Right ventricle myocardium superior (tissue), 1 donor: ENCODE results near the gene OSGIN1. TPM values are rescaled to one million over a fixed set of nuclear protein-coding genes. Genes with fewer than 3 reads are reported as not detected.
A peak's percentile ranks its signal among the peaks of the same experiment; 100 is the strongest.
"Not testable (repeated sequence)": the region's sequence is repeated elsewhere in the genome, so short reads cannot be mapped to it uniquely, and the experiment has no call there.

Experiments used
- ATAC-seq: fragments of 200-7000 bp; cut with Tn5 transposase; one replicate; pipeline ENCODE4 v1.9.1; 2020; ENCODE audit warnings: mild to moderate bottlenecking; ENCODE audit not compliant: poor library complexity
- DNase-seq: peaks from one replicate; pipeline ENCODE4 v3.0.0-alpha.2; 2020
- intact Hi-C: fragments of 100-400 bp; cut with DNase I; formaldehyde crosslinking; loops from one replicate; pipeline ENCODE4 v1.11.2; 2022
- total RNA-seq: library from RNA; stranded (reverse); fragmentation: NEBNext Ultra II Directional; extraction: Animal tissue kit (Norgen Biotek cat#: 25700); gene quantifications from one replicate; pipeline ENCODE4 v1.2.1, GENCODE V29; 2021
- donor health status: DM: no; HTN: yes; CAD: no; lungs with severe emphysema.

Gene OSGIN1
- total RNA-seq, 1 donor from 2014 or later: 7.2 TPM

DNA sequence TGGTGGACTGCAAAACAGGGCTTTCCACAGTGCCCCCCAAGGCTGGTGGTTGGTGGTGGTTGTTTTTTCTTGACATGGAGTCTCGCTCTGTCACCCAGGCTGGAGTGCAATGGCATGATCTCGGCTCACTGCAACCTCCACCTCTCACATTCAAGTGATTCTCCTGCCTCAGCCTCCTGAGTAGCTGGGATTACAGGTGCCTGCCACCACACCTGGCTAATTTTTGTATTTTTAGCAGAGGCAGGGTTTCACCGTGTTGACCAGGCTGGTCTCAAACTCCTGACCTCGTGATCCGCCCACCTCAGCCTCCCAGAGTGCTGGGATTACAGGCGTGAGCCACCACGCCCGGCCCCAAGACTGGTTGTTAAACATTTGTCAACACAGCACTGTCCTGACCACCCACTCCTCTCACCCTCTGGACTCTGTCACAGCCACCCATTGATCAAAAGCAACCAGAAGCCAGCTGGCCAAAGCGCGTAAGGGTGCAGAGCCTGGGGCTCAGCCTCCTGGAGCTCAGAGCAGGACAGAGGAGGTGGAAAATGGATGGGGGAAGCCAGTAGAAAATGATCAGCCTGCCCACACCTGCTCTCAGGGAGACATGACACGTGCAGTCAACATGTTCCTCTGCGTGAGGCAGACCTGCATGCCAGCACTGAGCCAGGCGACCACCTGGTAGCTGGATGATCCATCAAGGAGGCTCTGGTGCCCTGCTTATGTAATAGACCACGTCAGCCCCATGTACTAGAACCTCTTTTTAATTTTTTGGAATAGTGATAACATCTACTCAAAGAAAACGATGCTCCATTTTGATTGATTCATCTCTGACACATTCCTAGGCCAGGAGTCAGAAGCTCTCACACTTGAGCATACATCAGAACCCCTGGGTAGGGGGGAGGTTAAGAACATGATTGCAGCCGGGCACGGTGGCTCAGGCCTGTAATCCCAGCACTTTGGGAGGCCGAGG is 14.8 kb upstream of the OSGIN1 start:
- no peak for DNase-seq
- intact Hi-C loops: no loop called here
- no peak for ATAC-seq

DNA sequence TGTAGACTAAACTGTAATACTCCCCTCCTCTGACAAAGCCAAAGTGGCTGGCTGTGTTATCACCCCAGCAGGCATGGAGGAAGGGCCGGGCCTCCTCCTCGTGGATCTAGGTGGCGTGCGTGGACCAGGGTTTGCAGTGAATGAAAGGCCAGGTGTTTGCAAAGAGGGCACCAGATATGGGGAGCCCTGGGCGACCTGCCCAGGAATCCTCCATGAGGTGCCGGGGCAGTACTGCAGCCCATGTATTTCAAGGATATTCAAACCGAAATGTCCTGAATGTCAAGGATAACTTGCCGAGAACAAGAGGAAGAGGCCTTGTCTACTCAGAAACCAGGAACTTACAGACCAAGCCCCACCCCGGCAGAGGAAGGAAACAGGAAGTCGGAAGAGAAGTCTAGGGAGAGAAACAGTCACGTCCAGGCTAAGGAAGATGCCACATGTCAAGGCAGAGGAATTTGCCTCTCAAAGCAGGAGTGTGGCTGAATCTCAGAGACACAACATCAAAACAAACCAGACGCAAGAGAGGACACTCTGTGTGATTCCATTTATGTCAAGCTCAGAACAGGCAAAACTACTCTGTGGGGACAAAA is 13.7 kb upstream of the OSGIN1 start:
- ATAC-seq: peak; percentile 43
- intact Hi-C loops: no loop called here
- peak; percentile 44 for DNase-seq

DNA sequence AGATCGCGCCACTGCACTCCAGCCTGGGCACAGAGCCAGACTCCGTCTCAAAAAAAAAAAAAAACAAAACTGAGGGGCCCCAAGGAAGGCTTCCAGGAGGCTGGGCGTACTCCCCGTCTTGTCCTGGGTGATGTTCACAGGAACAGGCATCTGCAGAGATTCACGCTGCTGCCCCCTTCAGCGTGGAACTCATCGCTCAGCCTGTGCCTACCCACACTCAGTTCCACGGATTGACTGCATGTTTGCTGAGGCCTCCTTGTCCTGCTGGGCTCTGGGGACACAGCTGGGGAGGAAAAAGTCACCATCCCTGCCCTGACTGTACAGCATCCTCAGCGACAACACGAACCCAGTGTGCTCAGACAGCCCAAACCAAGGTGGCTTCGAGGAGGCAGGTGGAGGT is 12.9 kb upstream of the OSGIN1 start:
- no peak for ATAC-seq
- no peak for DNase-seq
- intact Hi-C loops: no loop called here

DNA sequence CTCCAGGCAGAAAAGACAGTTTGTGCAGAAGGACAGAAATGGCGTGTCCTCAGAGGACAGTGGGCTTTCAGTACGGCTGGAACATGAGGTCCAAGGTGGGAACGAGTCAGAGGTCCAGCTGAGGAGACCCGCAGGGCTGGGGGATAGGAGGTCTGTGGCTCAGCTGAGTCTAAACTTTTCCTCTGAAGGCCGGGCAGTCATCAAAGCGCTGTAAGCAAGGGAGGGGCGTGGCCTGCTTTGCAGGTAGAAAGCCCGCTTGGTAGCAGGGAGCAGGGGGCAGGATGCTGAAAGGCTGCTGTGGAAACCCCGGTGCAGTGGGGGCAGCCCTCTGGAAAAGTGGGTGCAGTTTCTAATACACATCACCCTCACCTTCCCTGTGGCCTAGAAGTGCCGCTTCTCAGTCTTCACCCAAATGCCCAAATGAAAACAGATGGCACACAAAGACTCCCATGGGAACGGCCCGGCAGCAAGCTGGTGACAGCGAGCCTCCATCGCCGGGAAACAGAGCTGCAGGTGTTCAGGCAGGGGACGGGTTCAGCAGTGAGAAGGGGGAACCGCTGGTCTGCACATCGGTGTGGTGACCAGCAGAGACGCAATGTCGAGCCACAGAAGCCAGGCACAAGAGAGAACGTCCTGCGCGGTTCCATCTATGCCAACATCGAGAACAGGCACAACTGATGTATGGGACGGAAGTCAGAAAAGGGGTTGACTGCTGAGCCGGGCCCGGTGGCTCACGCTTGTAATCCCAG is 12.2 kb upstream of the OSGIN1 start:
- ATAC-seq: no peak
- intact Hi-C loops: no loop called here
- DNase-seq: no peak

DNA sequence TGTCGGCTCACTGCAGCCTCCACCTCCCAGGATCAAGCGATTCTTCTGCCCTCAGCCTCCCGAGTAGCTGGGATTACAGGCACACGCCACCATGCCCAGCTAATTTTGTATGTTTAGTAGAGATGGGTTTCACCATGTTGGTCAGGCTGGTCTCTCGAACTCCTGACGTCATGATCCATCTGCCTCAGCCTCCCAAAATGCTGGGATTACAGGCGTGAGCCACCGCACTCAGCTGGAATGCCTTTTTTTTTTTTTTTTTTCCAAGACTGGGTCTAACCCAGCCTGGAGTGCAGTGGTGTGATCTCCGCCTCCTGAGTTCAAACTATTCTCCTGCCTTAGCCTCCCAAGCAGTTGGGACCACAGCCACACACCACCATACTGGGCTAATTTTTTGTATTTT is 11.5 kb upstream of the OSGIN1 start:
- intact Hi-C loops, DNase-seq: not testable (repeated sequence)

DNA sequence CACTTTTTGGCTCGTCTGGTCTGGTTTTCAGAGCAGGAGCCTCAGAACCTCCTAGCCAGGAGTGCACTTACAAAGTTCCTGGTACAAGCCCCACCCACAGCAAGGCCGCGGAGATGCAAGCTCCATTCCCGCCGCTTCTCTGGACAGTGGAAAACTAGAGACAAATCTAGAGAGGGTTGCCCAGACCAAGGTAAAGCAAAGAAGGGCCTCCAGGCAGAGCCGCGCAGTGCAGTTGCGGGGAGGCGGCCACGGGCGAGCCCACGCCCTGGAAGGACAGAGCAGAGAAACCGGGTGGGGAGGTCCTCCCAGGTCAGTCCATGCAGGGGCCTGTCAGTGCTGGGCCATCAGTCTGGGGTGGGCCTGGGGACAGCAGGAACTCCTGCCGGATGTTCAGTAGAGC is 11.0 kb upstream of the OSGIN1 start:
- intact Hi-C loops: no loop called here
- DNase-seq (no peak), ATAC-seq (no peak)

More for the DNA sequence above, 11.5 kb upstream of the OSGIN1 start:
- ATAC-seq: not testable (repeated sequence)

DNA sequence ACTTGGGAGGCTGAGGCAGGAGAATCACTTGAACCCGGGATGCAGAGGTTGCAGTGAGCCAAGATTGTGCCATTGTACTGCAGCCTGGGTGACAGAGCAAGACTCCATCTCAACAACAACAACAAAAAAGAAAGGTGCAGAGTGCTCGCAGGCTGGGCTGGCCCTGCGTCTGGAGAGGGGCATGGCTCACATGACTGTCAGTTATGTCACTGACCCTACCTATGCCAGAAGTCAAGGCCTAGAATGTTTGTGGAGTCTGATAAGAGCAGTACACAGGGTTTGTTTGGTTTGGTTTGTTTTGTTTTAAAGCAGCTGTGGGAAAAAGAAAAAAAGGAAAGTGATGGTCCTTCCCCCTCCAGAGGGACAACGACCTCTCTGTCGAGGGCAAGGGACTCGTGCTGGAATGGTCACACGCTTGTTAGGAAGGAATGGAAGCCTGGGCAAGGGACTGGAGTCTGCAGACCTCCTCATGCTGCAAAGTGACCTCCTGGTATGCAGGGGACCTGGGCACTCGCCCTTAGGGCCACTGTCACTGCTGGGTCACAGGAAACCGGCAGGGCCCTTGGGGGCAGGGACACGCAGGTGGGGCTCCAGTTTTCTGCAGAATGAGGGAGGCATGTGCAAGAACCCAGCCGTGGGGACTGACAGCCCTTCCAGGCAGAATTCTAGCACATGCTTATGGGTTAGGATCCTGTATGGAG is 10.1 kb upstream of the OSGIN1 start:
- intact Hi-C loops: no loop called here
- peak; percentile 43 for ATAC-seq
- DNase-seq: no peak

DNA sequence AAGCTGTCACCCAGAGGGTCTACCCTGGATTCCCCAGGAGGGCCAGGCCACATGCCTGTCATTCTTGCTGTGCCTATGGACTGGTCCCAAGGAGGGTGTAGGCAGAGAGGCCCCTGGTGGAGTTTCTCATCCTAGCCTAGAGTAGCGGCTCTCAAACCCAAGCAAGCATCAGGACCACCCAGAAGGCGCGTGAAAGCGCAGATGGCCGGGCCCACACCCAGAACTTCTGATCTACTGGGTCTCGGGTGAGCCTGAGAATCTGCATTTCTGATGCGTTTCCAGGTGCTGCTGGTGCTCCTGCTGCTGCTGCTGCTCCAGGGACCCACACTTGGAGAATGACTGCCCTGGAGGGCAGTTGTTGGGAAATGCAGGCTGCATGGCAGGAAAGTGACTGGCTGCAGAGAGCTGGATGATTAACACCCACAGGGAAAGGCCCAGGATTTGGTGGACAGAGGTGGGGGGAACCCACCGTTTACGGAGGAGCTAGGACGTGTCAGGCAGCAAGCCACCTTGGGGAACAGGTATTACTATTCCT is 9.5 kb upstream of the OSGIN1 start:
- ATAC-seq: no peak
- intact Hi-C loops: no loop called here
- DNase-seq: no peak

DNA sequence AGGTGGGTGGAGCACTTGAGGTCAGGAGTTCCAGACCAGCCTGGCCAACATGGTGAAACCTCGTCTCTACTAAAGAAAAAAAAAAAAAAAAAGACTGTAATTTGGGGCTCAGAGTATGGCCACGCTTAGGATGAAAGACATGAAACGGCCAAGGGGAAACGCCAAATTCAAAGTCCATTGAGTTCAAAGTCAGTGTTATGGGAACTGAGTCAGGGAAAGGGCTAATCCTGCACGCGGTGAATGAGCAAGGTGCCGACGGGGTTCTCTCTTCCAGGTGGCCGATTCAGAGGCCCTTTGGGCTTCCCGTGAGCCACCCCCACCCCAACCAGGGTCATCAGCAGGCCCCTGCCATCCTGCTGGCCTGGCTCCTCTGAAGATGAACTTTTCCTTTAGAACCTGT is 7.5 kb upstream of the OSGIN1 start:
- DNase-seq (no peak), ATAC-seq (no peak)
- intact Hi-C loops: no loop called here

DNA sequence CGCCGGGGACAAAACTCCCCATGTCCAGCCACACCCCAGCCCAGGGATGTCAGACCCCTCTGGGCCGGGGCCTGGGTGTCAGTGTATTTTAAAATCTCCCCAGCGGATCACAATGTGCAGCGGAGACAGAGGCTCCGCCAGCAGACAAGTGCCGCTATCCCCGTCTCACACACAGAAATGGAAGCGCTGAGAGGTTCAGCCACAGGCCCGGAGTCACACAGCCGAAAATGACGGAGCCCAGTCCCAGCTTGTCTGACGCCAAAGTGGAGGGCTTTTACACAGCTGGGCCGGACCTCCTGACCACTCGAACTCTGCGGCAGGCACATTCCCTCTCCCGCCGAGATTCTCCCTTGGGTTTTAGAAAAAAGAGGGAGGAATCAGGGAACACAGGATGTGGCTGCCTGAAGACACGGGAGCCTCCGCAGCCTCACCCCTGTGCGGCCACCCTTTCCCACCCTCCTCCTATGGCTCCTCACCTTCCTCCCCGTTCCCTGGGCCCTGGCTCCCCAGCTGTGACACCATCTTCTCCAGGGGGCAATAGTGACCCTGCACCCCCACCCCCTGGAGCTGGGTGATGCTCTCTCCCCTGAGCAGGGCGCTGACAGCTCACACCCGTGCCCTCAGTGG is 6.8 kb upstream of the OSGIN1 start:
- ATAC-seq: no peak
- intact Hi-C loops: no loop called here

DNA sequence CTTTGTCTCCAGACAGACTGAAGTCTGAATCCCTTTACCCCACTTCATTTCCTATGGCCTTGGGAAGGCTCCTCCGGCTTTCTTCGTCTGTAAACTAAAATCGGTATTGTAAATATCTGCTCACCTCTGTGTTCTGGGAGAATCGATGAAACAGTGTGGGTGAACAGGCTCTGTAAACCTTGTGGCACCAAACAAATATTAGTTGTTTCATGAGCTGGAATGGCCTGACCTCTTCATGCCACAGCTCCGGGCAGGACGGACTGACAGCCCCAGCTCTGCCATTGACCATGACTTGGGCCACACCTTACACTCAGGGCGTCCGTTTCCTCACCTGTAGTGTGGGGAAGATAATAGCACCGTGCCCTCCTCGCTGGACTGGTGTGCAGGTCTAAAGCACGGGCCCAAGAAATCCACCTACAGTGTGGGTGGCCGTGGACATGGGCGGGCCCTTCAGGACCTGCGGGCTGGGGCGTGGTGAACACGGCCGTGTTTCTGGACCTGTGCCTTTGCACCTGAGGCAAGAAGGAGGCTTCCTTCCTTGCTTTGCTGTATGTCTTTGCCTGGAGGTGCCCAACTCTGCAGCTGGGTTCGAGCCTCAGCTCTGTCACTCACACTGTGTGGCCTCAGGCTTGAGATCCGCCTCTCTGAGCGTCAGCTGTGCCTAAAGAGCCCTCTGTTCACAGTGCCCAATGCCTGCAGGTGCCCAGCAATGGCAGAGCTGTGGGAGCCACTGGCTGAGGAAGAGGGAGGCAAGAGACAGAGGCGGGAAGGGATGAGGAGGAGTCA is 6.1 kb upstream of the OSGIN1 start:
- ATAC-seq (no peak), DNase-seq (no peak)
- intact Hi-C loops: no loop called here

More for the DNA sequence above, 6.8 kb upstream of the OSGIN1 start:
- DNase-seq: no peak

DNA sequence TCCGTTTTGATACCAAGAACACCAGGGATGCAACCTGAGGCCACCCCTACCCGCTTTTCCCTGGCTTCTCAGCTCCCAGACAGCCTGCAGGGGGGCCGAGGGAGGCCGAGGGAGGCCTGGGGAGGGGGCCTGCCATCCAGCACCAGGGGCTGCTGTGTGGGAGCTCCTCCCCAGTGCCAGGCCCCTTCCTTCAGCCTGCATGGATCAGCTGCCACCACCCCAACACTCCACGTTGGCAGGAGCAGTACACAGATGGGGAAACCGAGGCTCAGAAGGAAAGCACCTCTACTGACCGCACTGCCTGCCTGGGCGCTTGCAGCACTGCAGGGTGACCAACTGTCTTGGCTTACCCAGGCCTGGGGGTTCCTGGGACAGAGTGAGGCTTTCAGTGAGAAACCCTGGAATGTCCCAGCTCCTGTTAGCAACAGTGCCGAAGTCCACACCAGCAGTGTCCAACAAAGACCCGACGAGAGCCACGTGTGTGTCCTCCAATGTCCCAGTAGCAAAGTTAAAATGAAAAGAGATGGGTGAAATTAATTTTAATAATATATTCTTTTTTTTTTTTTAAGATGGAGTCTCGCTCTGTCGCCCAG is 5.3 kb upstream of the OSGIN1 start:
- DNase-seq: no peak

DNA sequence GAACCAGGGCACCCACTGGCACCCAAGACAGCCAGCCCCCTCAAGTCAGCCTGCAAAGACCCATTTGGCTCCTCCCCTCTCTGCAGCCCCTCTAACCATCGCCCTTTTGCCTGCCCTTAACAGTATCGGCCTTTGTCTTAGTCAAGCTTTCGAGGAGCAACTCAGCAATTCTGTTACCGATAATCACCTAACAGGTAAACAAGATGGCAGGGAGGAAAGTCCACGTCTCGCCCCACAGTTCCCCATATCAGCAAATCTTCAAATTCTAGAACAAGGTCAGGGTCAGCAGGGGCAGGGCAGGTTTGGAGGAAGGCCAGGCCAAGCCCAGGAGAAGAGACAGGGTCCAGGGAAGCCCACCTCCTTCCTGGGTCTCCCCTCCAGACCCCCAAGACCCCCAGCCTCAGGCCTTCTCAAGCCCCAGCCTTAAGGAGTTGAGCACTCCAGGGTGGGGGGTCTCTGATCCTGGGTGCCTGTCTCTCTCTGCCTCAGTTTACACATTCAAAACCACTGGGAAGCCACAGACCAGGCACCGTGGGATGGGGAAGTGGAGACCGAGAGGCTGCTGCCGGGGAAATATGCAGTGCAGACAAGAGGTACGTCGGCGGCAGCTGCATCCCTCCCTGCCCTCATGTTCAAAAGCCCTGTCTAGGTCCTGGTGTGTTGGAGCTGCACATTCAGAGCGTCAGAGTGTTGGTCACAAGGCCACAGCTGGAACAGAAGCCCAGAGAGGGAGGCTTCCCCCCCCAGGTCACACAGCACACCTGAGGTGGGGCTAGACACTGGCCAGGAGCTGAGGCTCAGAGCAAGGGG is 3.9 kb upstream of the OSGIN1 start:
- intact Hi-C loops: no loop called here
- DNase-seq (no peak), ATAC-seq (no peak)

More for the DNA sequence above, 5.3 kb upstream of the OSGIN1 start:
- intact Hi-C loops: no loop called here
- ATAC-seq: no peak

DNA sequence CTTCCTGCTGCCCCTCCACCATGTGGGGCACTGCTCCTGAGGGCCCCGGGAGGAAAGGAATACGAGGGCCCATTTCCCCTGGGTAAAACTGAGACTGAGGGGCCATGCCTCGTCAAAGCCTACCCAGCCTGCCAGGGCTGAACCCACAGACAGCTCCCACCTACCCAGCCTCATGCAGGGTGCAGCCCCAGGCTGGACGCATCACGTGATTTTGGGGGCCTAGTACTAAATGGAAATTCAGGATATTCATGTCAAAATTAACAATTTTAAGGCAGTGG is 3.4 kb upstream of the OSGIN1 start:
- DNase-seq: no peak
- intact Hi-C loops: no loop called here
- ATAC-seq: no peak

DNA sequence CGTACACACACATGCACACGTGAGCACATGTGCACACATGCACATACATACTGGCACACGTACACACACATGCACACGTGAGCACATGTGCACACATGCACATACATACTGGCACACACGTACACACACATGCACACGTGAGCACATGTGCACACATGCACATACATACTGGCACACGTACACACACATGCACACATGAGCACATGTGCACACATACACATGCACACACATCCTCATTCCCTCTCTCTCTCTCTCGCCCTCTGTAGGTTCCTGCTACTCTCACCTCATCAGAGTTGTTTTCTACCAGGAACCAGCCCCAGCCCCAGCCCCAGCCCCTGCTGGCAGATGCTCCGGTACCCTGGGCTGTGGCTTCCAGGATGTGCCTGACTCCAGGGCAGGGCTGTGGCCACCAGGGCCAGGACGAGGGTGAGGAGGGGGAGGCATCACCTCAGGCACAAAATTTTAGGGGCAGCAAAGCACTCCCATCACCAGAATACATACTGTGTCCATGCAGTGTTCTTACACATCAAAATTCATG is 2.1 kb upstream of the OSGIN1 start:
- intact Hi-C loops, DNase-seq, ATAC-seq: not testable (repeated sequence)

DNA sequence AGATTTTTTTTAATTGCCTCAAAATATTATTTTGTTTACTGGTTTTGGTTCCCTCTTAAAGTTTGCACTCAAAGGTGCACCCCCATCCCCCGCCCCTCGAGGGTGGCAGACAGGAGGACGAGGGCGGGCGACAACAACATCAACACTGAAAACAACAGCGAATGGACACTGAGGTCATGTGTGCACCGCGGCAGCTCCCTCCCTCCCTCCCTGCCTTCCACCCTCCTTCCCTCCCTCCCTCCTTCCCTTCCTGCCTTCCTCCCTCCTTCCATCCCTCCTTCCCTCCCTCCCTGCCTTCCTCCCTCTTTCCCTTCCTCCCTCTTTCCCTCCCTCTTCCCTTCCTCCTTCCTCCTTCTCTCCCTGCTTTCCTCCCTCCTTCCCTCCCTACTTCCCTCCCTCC is 1.5 kb upstream of the OSGIN1 start:
- ATAC-seq: no peak
- DNase-seq: no peak
- intact Hi-C loops: no loop called here
